Kidney (tissue), 14 donors: ENCODE measurements around the gene TICAM2. TPM values are rescaled to one million over a fixed set of nuclear protein-coding genes. Genes with fewer than 3 reads are reported as not detected.

Experiments
- DNase-seq, 5 donors: peaks; one replicate each; pipeline ENCODE4 v3.0.0-alpha.2; 2013 to 2020
- FAIRE-seq: peaks from 2 replicates; lab custom pipeline; 2012; peaks lifted over from hg19 to GRCh38; lab: Jason Lieb, UNC
- H3K27ac ChIP-seq, 2 donors: one replicate each; pipeline ENCODE4 v1.7.0; 2013; ENCODE audit warnings: low read depth in 2 of 2, low read length in 2 of 2, inconsistent platforms in 1 of 2
- H3K27me3 ChIP-seq: one replicate; pipeline ENCODE4 v1.7.1; 2013; ENCODE audit warnings: low read length, inconsistent platforms; ENCODE audit not compliant: control insufficient read depth, insufficient read depth
- H3K36me3 ChIP-seq, 3 donors: one replicate each; pipeline versions ENCODE4 v1.7.0 to v1.7.1; 2013; ENCODE audit warnings: low read length in 3 of 3, control low read depth in 1 of 3, inconsistent platforms in 1 of 3; ENCODE audit not compliant: insufficient read depth in 3 of 3, control insufficient read depth in 2 of 3
- H3K4me1 ChIP-seq, 3 donors: one replicate each; pipeline versions ENCODE4 v1.7.0 to v1.7.1; 2013; ENCODE audit warnings: low read length in 3 of 3, inconsistent platforms in 1 of 3, low read depth in 1 of 3; ENCODE audit not compliant: control insufficient read depth in 2 of 3, insufficient read depth in 2 of 3
- H3K4me3 ChIP-seq, 3 donors: one replicate each; pipeline versions ENCODE4 v1.7.0 to v1.8.1; 2013; ENCODE audit warnings: low read length in 3 of 3, control low read depth in 1 of 3, inconsistent platforms in 1 of 3
- H3K9ac ChIP-seq, 3 donors: one replicate each; pipeline versions ENCODE4 v1.7.0 to v1.7.1; 2013; ENCODE audit warnings: low read length in 3 of 3, control low read depth in 1 of 3, inconsistent platforms in 1 of 3
- H3K9me3 ChIP-seq, 3 donors: one replicate each; pipeline versions ENCODE4 v1.7.0 to v1.7.1; 2013; ENCODE audit warnings: low read length in 3 of 3, control low read depth in 1 of 3, inconsistent platforms in 1 of 3; ENCODE audit not compliant: control insufficient read depth in 2 of 3, insufficient read depth in 1 of 3
- CTCF ChIP-seq: IDR thresholded peaks from 3 replicates; pipeline ENCODE4 v1.5.1; 2012; ENCODE audit warnings: mild to moderate bottlenecking, moderate library complexity, borderline replicate concordance; ENCODE audit not compliant: insufficient read depth; ENCODE audit errors: extremely low read depth
- intact Hi-C: fragments of 100-400 bp; cut with DNase I; formaldehyde crosslinking; loops from one replicate; pipeline ENCODE4 v1.11.1; 2022
- polyA plus RNA-seq: library from polyadenylated mRNA; stranded (reverse); fragments of 350-450 nt; fragmentation: Illumina TruSeq; extraction: RNeasy Lipid Tissue Mini Kit (QIAGEN cat#74804); gene quantifications from one replicate; pipeline ENCODE4 v1.2.3, GENCODE V29; 2014; ENCODE audit warnings: low read depth, low replicate concordance; ENCODE audit not compliant: insufficient read depth
- total RNA-seq: library from RNA; stranded (reverse); fragmentation: NEBNext Ultra II Directional; extraction: Animal tissue kit (Norgen Biotek cat#: 25700); gene quantifications from one replicate; pipeline ENCODE4 v1.2.1, GENCODE V29; 2021
- donor health status: control.
- donor health status: control.
- donor health status: control.
- donor health status: control.
- donor health status: control.
- donor health status: DM: yes; HTN: yes; CAD: no.
- donor health status: Normal renal cell carcinoma (clear cell type).

The TICAM2 gene
- total and polyA plus RNA-seq, 2 donors from 2014 or later = 2.0 to 7.6 TPM

- peaks cover 0 to 3% (median 0%) of the 10 kb centered on the region in 3 donors for H3K4me1 ChIP-seq
- TF ChIP-seq CTCF = no peak
- H3K9ac ChIP-seq = no peak overlapping the region
- no peaks in the 10 kb centered on the region for H3K9me3 ChIP-seq
- DNase-seq = no peak
- intact Hi-C loops = no loop called here
- FAIRE-seq = no peak
- H3K36me3 ChIP-seq = no peaks in the 10 kb centered on the region
- H3K4me3 ChIP-seq = no peak overlapping the region
- H3K27ac ChIP-seq = no peak overlapping the region
- H3K27me3 ChIP-seq = no peaks in the 10 kb centered on the region
These were observed 35.2 kb upstream of the TICAM2 start for GRCh38 chr5:115637507-115637906.

GRCh38 chr5:115636008-115636407, 33.7 kb upstream of the TICAM2 start:
- intact Hi-C loops = no loop called here
- Histone ChIP-seq H3K4me3 (no peak overlapping the region), H3K27ac (no peak overlapping the region), H3K4me1 (peaks cover 0 to 3% (median 0%) of the 10 kb centered on the region in 3 donors), H3K36me3 (no peaks in the 10 kb centered on the region), H3K27me3 (no peaks in the 10 kb centered on the region), H3K9ac (no peak overlapping the region), H3K9me3 (no peaks in the 10 kb centered on the region)
- DNase-seq (no peak), FAIRE-seq (no peak)
- no peak for TF ChIP-seq CTCF

- peak; percentile 83 for TF ChIP-seq CTCF
- FAIRE-seq (peak; percentile 99), DNase-seq (peak; percentile 86 to 93 (median 89))
- H3K9me3 ChIP-seq = no peaks in the 10 kb centered on the region
- intact Hi-C loops = no loop called here
- H3K36me3 ChIP-seq = no peaks in the 10 kb centered on the region
- H3K4me1 ChIP-seq = peaks cover 0 to 3% (median 0%) of the 10 kb centered on the region in 3 donors
- peak overlapping the region; percentile 28 to 63 (median 58) for H3K4me3 ChIP-seq
- no peaks in the 10 kb centered on the region for H3K27me3 ChIP-seq
- peak overlapping the region in 1 of 2 donors; percentile 34 for H3K27ac ChIP-seq
- H3K9ac ChIP-seq = peak overlapping the region; percentile 5 to 60 (median 18)
These were observed 32.3 kb upstream of the TICAM2 start for GRCh38 chr5:115634343-115635132.
